GM12801 (cell line): ENCODE measurements around the gene ANO8.

Experiments
- TF ChIP-seq, protein P1 (sequence below): IDR thresholded peaks from one replicate; pipeline ENCODE4 v1.5.1; 2011; ENCODE audit warnings: control low read depth; ENCODE audit not compliant: insufficient read length; ENCODE audit errors: extremely low read depth

ANO8 gene

DNA sequence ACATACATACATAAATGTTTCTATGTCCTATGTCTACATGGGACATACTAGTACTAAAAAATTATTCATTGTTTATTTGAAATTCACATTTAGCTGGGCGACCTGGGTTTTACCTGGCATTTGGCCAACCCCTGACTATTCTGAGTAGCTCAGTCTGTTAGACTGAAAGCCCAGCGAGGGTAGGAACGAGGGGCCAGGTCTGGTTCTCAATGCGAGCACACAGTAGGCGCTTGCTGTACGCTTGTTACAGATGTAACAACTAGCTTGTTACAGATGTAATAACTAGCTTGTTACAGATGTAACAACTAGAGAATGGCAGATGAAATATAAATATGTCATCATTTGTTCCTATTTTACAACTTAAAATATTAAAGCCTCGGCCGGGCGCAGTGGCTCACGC lies 920 bp upstream of the ANO8 start:
- TF ChIP-seq, protein P1, sequence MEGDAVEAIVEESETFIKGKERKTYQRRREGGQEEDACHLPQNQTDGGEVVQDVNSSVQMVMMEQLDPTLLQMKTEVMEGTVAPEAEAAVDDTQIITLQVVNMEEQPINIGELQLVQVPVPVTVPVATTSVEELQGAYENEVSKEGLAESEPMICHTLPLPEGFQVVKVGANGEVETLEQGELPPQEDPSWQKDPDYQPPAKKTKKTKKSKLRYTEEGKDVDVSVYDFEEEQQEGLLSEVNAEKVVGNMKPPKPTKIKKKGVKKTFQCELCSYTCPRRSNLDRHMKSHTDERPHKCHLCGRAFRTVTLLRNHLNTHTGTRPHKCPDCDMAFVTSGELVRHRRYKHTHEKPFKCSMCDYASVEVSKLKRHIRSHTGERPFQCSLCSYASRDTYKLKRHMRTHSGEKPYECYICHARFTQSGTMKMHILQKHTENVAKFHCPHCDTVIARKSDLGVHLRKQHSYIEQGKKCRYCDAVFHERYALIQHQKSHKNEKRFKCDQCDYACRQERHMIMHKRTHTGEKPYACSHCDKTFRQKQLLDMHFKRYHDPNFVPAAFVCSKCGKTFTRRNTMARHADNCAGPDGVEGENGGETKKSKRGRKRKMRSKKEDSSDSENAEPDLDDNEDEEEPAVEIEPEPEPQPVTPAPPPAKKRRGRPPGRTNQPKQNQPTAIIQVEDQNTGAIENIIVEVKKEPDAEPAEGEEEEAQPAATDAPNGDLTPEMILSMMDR = no peak

DNA sequence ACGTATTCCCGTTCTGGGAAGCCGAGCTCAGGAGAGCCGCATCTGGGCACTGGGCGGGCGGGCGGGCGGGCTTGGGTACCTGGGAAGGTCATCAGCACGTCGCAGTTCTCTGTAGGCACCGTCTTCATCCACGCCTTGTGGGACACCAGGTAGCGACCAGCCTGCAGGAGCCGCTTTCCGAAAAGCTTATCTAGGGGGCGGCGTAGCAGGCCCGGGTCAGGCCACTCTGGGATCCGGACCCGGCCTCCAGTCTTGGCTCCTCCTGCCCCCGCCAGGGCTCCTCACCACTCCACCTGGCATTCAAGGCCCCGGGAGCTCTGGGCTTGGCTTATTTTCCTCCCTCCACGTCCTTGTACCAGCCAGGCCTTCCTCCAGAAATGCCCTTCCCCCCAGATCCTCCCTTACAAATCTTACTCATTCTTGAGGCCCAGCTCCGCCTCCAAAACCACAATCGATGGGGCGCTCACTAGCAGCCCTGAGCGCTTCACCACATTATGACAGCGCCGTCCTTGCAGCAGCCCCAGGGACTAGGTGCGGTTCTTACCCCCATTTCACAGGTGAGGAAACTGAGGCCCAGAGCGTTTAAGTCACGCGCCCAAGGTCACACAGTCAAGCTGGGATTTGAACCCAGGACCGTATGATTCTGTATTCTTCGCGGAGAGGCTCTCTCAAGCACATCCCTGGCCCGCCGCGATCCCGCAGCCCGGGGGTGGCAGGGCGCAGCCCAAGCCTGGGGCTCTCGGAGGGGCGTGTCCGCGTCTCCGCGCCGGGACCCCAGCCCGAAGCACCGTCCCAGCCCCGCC lies 843 bp downstream of the ANO8 start:
- TF ChIP-seq, protein P1 = no peak

- TF ChIP-seq, protein P1 = no peak
Measured at GRCh38 chr19:17332677-17333581, 1.7 kb downstream of the ANO8 start.

DNA sequence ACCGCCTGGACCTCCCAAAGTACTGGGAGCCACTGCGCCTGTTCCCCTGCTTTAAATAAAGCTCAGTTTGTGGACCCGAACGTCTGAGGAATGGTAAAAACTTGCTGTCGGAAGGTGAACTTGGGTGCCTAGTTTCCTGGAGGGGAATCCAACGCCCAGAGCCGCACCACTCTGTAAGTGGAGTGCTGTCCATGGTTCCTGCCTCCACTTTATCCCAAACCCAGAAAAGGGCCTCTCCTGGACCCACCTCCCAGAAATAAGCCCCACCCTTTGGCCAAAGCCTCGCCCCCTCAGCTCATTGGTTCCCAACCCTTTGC lies 2.3 kb downstream of the ANO8 start:
- TF ChIP-seq, protein P1 = no peak

DNA sequence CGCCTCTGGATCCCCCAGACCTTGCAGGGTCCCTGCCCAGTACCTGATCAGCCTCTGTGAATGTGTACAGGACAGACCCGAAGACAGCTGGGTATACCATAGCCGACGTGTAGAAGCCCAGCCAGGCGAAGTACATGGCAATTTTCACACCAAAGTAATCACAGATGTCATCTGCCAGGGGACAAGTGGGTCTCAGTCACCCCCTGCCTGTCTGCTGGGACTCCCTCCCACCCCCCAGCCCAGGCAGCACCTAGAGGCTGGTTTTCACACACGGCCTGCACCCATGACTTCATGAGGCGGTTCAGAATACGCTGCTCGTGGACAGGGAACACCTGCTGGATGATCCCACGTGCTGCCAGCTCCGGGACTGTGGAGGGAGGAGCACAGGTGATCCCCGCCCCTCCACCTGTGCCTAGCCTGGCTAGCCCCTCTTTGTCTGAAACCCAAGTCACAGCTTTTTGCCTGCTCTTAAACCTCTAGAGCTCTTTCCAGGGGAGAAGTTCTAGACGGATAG lies 3.6 kb downstream of the ANO8 start:
- TF ChIP-seq, protein P1 = no peak

- TF ChIP-seq, protein P1 = no peak
Measured at GRCh38 chr19:17330262-17331044, 4.2 kb downstream of the ANO8 start.
